Left colon (tissue), 2 donors: ENCODE data around the gene NTRK1. TPM values are rescaled to one million over a fixed set of nuclear protein-coding genes. Genes with fewer than 3 reads are reported as not detected.

Experiments
- ATAC-seq: fragments of 200-7000 bp; cut with Tn5 transposase; one replicate; pipeline ENCODE4 v1.9.1; 2020; ENCODE audit warnings: mild to moderate bottlenecking, moderate library complexity
- DNase-seq, 2 donors: peaks; one replicate each; pipeline ENCODE4 v3.0.0-alpha.2; 2020
- intact Hi-C, 2 donors: fragments of 100-400 bp; cut with DNase I in 1 of 2; cut with micrococcal nuclease in 1 of 2; formaldehyde crosslinking; loops; one replicate each; pipeline versions ENCODE4 v1.11.2 to v1.14.0; 2022; cut with DNase I, micrococcal nuclease
- long read RNA-seq: library from polyadenylated mRNA; unstranded; transcript quantifications from one replicate; pipeline ENCODE4 v2.0.0, GENCODE V29; 2021
- total RNA-seq, 2 donors: library from RNA; stranded (reverse); fragmentation: NEBNext Ultra II Directional; extraction: Animal tissue kit (Norgen Biotek cat#: 25700); gene quantifications; one replicate each; pipeline ENCODE4 v1.2.1, GENCODE V29; 2021
- donor health status: DM: no; HTN: no; CAD: no.
- donor health status: DM: yes; HTN: yes; CAD: no.

NTRK1 gene
- under 1 TPM in 1 of 2 donors, not detected in 1; 0.95 TPM for total RNA-seq
- long read RNA-seq = 0 reads

DNA sequence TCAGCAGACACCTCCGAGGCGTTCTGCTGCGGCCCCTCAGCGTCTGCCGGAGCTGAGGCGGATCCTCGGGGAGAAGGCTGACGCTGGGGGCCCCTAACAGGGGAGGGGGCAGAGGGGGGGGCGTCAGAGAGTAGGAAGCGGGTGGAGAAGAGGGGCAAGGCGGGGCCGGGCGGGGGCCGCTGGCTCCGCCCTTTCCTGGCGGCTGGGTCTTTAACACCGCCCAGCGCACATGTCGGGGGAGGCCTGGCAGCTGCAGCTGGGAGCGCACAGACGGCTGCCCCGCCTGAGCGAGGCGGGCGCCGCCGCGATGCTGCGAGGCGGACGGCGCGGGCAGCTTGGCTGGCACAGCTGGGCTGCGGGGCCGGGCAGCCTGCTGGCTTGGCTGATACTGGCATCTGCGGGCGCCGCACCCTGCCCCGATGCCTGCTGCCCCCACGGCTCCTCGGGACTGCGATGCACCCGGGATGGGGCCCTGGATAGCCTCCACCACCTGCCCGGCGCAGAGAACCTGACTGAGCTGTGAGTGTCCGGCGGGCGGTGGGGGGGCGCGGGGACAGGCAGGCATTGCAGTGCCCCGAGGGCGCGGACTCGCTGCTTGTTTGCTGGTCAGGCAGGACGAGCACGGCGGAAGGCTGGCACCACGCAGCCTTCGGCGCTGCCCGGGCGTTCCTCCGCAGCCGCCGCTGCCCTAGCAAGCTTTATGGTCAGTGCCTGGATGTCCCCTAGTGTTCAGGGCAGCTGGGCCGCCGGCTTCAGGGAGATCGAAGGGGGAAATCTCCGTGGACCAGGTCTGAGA, at the start of gene NTRK1:
Gene NTRK1 (plus strand): TSS at position 238 of the 796 bp plus-strand sequence. CDS start 70 bp downstream, at position 308.
- intact Hi-C loops = loop anchor here in 1 of 2 donors (10.0 kb wide), 1 partner anchor 66 kb away; no protein-coding TSS in a partner anchor
- DNase-seq (peak in 1 of 2 donors; percentile 34), ATAC-seq (peak; percentile 58)

DNA sequence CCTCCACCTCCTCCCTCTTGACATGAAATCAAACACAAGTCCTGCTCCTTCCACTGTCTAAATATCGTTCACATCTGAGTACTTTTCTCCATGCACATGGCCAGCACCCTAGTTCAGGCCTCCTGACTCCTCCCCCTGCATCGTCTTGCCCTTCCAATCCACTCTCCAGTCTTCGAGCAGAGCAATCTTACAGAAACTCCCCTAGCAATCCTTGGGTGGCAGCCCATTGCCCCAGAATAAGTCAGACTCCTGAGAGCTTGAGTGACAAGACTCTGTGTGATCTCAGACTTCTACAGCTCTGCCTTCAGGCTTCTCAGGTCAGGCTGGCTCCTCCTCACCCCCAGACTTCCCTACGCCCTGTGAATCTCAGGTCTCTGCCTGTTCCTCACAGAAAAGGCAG, 49.5 kb upstream of the NTRK1 start:
- intact Hi-C loops = no loop called here
- no peak for DNase-seq
- no peak for ATAC-seq

DNA sequence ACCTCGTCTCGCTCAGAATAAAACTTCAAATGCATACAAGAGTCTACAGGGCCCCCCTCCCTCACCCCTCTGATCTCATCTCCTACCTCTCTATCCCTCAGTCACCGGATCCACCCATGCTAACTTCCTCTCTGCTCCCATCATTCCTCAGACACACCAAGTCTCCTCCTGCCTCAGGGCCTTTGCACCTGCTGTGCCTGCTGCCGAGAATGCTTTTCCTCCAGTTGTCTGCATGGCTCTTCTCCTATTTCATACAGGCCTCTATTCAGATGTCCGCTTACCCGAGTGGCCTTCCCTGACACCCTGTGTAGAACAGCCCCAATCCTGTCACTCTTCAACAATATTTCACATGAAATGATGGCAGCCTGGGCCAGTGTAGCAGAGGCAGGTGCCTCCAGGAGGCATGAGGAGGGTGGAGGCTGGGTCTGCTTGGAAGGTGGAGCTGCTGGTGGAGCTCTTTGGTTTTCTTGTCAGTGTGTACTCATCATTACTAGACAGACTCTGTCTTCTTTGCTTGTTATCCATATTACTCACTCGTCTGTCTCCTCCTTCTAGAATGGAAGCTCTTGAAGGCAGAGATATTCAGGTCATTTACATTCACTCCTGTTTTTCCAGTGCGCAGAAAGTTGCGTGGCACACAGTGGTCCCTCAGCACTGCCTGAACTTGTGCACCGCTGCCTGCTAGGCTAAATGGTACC, 48.2 kb upstream of the NTRK1 start:
- ATAC-seq (no peak), DNase-seq (no peak)

DNA sequence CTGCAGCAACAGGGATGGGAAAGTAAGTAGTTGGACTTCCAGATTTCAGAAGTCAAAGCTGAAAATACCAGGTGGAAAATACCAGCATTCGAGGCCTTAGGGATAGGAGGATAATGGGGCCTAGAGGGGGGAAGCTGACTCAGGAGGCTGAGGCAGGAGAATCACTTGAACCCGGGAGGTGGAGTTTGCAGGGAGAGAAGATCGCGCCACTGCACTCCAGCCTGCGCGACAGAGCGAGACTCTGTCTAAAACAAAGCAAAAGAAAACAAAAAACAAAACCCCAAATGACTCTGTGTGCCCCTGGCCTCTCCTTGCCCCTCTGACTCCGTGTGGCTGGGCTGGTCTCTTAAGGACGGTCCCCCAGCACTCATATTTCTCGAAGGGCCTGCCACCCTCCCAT, 47.4 kb upstream of the NTRK1 start:
- DNase-seq (no peak), ATAC-seq (no peak)
- intact Hi-C loops = no loop called here

More for the DNA sequence above, 48.2 kb upstream of the NTRK1 start:
- intact Hi-C loops = no loop called here

DNA sequence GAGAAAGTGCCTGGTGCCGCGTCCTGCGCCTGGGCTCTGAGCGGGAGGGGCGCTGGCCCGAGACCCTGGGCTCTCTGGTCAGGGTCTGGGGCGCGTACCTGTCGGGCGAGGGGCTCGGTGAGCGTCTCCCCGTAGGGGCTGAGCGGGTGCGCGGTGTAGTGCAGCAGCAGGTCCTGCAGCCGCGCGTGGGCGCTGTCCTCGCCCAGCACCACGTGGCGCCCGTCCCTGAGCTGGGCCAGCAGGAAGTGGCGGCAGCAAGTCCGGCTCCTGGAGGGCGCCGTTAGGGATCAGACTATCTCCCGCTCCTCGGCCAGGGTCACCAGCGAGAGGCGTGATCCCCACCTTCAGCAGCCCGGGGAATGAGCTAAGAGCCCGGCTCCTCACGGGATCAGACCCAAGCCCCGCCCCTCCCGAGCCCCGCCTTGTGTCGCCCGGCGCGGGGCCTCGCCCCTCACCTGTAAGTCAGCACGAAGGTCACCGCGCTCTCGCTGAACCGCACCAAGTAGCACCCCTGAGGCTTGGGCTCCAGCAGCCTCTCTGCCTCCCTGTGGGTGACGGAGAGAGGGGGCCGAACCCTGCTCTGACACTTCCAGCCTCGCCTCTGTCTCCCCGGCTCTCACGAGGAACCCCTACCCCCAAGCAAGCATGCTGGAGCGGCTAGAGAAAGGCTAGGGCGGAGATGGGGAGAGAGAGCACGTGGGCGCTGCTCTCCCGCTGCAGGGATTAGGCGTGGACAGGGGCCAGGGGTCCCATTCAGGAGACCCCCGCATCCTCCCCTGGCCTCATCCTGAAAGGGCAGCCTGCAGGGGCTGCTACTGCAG, 46.7 kb upstream of the NTRK1 start:
- intact Hi-C loops = no loop called here
- peak; percentile 91 for ATAC-seq
- peak; percentile 71 to 84 for DNase-seq

DNA sequence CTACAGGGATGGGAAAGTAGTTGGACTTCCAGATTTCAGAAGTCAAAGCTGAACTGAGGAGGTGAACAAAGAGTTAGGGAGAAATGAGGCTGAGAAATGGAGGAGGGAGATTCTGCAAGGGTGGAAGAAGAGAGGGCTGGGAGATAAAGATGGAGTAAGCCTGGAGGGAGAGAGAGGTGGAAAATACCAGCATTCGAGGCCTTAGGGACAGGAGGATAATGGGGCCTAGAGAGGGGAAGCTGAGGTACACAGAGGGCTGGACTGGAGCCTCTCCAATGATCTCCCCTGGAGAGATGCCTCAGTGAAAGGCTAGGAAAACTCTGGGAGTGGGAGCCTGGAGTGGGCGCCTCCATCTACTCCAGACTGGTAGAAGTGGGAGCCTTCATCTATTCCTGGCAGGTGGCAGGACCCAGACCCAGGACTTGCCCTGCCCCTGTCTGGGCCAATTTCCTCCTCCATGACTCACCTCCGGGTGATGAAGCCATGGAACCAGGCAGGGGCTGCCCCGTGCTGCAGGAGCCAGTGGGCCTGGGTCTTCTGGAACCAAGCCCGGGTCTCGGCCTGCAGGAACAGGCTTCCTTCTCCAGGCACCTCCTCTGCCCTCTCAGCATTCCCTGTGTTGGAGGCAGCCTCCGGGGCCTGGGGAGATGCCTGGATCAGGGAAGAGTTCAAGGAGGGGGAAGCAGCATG, 45.9 kb upstream of the NTRK1 start:
- ATAC-seq (no peak), DNase-seq (peak in 1 of 2 donors; percentile 16)
- intact Hi-C loops = no loop called here

DNA sequence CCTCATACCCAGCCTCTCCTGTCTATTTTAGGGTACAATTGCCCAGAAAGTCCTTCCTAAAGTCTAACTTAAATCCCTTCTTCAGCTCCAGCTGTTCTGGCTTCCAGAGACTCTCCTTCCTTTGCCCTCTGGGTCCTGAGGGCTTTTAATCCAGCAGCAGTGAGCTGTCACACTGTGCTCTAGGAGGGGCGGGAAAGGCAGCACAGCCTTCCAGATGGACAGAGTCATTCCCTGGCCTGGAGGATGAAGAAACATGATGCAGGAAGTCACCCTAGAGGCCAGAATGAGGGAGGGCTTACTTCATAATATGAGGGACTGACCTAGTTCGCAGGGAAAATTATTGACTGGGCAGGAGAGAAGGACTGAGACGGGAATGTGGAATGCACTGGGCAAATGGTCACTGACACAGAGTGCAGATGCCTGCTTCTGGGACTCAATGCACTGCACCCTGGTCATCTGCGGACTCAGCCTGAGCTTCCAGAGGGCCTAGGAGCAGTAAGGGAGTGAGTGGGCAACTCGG, 45.3 kb upstream of the NTRK1 start:
- intact Hi-C loops = no loop called here
- peak in 1 of 2 donors; percentile 42 for DNase-seq
- no peak for ATAC-seq

DNA sequence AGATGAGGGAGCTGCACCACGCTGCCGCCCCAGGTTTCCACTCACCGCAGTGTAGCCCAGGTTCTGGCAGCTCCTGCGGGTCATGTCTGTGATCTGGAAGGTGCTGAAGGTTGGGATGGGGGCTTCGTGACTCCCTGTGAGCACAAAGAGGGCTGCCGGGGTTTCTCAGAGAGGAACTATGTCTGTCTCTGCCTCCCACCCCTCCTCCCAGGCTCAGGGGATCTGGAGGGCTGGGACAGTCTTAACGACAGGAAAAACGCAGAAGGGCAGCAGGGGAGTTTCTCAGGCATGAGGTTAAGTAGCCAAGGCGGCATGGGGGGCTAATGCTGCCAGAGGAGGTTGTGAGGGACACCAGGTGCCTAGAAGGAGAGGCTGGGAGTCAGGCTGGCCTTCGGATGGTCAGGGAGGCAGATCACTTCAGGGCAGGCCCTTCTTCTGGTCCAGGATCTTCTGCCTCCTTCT, 44.7 kb upstream of the NTRK1 start:
- no peak for ATAC-seq
- intact Hi-C loops = no loop called here
- DNase-seq = no peak

DNA sequence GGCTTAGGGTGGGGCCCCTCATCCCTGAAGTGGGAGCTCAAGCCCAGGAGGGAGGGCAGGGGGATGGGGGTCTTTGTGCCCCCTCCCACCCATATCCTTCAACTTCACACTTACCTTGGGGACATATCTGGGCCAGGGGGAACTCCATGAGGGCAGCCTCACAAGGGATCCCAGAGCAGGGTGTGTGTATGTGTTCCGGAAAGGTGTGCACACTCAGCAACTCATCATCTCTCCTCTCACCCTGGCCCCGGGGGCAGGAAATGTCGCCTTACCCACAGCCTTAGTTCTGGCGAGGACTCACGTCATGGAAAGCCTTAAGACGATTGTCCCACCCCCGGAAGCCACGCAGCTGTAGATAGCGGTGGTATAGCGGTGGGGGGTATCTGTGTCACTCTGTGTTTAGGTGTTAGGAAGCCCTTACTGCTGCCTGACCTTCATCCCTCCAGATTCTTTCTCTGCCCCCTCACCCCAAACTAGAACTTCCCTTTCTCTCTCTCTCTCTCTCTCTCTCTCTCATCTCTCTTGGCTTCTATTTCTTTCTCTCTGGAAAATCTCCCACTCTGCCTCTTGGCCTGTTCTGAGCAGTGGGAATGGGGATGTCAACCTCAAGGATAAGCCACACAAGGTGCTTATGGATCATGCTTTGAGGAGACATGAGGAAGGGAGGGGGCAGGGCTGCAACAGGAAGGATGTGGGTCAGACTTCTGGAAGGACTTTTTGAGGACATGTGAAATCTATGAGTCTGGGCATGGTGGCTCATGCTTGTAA, 43.9 kb upstream of the NTRK1 start, which contains the start of gene SH2D2A:
Gene SH2D2A (minus strand): TSS at position 288 of the 768 bp plus-strand sequence. CDS start 140 bp downstream, at position 148.
- intact Hi-C loops = no loop called here
- DNase-seq = peak; percentile 55 to 63
- no peak for ATAC-seq

DNA sequence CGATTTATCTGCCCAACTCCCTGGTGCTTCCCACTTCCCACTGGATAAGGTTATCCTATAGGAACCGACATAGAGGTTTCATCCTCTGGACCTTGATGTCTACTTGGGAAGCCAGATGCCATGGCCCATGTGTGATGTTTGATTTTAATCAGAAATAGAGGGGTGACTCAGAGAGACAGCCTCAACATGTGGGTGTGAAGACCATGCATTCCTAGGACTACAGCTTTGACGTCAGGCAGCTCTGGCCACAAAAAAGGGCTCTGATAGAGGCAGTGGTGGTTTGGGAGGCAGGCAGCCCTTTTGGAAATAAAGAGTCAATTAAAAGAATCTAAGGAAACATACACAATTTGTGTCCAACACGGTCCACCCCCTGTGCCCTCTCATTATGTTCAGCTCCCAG, 38.9 kb upstream of the NTRK1 start:
- ATAC-seq = no peak
- no peak for DNase-seq
- intact Hi-C loops = no loop called here

DNA sequence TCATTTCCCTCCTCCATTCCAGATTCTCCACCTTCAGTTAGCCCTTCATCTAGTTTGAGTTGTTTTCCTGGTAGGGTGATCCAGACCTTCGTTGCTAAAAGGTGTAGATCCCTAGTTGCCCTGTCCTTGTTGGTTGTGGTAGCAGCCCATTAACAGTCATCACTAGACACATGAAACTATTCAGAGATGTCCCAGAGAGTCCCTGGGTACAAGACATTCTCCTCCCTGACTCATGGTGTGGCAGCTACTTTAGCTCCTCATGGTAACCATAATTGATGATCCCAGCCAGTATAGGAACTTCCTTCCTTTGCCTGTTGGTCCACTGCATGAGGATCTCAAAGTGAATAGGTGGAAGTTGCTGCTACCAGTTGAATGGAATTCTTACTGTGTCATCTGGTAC, 38.0 kb upstream of the NTRK1 start:
- no peak for DNase-seq
- no peak for ATAC-seq
- intact Hi-C loops = no loop called here

DNA sequence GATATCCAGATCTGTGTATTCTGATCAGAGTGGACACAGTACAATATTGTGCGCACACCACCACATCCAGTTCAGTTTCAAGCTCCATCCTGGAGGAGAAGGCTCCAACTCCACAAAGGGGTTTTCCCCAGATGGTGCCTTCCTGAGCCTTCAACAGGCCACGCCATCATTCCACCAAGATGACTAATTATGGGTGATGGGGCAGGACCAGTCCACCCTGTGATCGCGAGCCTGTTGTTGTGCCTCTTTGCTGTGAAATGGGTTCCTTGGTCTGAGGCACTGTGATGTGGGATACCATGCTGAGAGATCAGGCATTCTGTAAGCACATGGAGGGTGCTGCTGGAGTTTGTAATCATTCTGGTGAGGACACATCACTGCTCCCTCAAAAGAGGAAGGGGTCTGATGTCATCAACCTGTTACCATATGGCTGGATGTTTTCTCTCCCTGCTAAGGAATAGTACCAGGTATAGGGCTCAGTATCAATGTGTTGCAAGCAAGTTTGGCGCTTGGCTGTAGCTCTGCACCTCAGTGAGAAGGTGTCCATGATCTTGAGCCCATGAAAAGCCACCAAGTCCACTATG, 37.4 kb upstream of the NTRK1 start:
- intact Hi-C loops = no loop called here
- ATAC-seq = no peak
- DNase-seq = no peak

DNA sequence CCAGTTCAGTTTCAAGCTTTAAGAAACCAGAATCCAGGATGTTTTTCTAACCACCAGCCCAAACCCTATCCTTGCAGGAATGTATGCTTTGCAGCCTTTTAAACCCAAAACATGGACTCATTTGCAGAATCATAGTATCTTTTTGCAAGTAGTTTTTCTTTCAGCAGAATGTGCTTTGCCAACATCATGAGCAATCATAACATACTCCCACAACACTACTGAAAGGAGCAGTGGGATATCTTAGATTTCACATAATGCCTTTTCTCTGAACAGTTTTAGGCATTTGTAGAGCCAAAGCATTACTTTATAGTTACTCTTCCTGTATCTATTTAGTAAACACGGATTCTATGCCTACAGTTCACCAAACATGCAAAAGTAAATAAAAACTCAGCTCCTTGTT, 34.0 kb upstream of the NTRK1 start:
- ATAC-seq (no peak), DNase-seq (no peak)
- intact Hi-C loops = no loop called here

DNA sequence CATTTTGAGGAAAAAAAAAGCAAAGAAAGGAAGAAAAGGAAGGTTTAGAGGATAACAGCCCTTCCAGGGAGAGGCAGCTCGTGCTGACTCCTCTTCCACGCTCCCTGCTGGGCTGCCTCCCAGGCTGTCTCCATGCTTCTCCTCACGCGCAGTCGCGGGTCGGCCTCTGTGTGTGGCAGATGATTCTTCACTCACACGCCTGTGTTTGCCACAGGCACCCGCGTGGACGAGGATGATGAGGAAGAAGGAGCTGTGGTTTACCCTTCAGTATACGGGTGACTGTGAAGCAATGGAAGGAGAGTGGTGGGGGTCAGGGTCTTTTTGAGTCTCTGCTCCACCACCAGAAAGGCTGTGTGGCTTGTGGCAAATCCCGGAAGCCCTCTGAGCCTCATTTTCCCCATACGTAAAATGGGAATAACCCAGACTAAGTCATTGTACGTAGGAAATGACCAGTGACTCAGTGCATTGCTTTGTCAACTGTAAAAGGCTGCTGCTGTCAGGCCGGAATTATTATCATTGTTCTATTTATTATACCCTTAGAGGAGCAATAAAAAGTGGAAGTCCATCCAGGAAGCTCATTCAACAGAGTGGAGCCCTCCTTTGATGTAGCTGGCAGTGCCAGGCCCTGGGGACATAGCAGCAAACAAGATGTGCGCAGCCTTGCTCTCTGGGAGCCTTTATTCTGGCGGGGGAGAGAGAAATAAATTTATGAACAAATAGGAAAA, 32.1 kb upstream of the NTRK1 start:
- intact Hi-C loops = no loop called here
- ATAC-seq = no peak
- DNase-seq = no peak

DNA sequence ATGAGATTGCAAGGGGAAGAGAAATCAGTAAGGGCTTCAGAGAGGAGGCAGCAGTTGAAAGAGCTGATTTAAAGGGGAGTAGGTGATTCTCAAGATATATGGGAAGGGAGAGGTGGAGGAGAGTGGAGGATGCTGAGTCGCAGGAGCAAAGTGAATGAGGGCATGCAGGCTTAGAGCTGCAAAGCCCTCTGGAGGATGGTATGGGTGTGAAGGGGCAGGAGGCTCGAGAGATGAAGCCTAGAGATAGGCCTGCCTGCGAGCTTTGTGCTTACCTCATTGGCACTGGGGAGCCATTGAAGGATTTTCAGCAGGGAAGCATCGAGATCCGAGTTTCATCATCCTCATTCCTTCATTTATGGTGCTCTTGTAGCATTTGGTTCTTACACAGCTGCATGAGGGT, 28.2 kb upstream of the NTRK1 start:
- intact Hi-C loops = no loop called here
- DNase-seq = no peak

DNA sequence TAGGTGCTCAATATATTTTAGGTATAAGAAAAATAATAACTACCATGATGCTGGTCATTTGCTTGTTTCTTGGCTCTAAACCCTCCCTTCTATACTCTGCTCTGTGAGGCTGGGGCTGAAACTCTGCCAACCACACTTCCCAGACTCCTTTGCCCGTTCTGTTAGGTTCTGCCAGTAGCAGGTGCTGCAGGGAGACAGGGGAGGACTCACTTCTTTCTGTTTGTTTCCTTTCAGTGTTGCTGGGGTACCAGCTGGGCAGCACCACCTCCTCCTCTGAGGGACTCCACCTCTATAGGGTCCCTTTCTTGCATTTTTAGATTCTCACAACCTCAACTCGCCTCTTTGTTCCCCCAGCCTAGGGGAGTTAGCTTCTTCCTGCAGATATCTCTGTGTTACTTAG, 27.1 kb upstream of the NTRK1 start:
- intact Hi-C loops = no loop called here
- DNase-seq (no peak), ATAC-seq (no peak)

More for the DNA sequence above, 28.2 kb upstream of the NTRK1 start:
- ATAC-seq = no peak

DNA sequence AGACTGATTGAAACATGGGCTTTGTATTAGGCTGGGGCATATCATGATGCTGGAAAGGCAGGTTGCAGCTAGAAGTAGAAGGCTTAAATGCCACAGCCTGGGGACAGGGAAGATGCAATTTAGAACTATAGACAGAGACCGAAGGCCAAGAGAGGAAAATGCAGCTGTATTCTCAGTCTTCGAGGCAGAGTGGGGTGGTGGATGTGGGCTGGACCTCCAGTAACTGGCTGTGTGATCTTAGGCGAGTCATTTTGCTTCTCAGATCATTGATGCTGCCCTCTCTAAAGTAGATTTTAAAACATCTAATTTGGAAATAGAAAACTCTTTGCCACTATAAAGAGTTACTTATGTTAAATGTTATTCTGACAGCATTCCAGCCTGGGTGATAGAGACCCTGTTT, 26.3 kb upstream of the NTRK1 start:
- ATAC-seq (no peak), DNase-seq (no peak)
- intact Hi-C loops = no loop called here
